ENCODE data around the gene ASIP. TPM values are rescaled to one million over a fixed set of nuclear protein-coding genes. Genes with fewer than 3 reads are reported as not detected.

ASIP gene
- total RNA-seq, 4 donors from 2014 or later, result not detected

DNA sequence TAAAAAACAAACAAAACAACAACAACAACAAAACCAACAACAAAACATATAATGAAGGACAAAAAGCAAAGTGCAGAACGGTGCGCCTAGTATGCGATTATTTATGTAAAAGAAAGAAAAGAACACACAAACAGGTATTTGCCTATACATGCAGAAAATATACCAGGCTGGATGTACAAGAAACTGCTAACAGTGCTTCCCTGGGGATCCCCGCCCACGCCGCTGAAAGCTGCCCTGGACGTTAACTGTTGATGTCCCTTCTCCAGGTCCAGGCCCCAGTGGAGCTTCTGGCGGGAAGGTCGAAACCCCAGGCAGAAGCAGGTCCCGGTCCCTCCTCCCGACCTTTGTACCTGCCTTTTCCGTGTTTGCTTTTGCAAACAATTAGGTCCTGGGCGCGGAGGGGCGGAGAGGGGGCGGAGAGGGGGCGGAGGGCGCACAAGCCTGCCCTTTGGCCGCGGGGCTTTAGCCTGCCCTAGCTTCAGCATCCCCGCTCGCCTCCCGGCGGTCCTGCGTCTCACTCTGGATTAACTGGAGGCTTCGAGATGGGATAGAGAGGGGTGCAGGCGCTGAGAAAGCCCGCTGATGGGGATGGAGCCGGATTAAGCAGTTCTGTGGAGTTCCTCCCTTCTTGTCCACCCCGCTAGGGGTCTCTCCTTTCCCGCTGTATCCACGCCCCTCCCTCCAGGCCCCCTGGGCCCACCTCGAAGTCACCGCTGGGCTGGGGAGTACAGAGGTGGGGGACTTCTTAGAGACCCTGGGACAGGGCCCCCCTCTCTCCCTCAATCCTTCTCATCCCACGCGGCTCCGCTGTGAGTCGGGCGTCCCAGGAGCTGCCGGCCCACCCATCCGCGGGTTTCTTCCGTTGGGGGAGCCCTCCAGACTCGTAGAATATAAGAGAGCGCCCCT is 70.1 kb downstream of the ASIP start:
- TF ChIP-seq POLR2A (IDR thresholded peaks at IDR 0.05), result no peak
- no peaks in the 10 kb centered on the region for H3K36me3 ChIP-seq
- DNase-seq, result peak in 2 of 3 donors; percentile 85 to 88

DNA sequence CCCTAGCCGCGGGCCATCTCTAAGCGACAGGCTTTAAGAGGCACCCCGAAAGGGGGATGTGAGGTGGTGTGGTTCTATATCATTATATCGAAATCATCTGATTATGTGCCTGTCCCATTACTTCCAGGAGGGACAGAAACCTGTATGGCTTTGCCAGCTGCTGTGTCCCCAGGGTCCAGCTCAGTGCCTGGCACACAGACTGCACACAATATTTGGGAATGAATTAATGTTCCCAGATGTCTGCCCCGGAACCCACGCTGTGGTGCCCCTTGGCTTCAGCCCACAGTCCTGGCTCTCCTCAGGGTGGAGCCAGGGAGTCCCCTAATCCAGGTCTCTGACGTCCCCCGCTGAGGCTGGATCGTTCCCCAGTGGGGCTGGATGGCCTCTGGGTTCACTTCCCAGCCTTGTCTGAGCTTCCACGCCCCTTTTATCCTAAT is 70.8 kb downstream of the ASIP start:
- no peak for DNase-seq
- peak overlapping the region in 1 of 4 donors; percentile 69 for H3K27ac ChIP-seq

More for the DNA sequence above, 70.1 kb downstream of the ASIP start:
- Histone ChIP-seq H3K4me3 (peak overlapping the region in 2 of 4 donors; percentile 43 to 47), H3K27ac (peak overlapping the region in 2 of 4 donors; percentile 65 to 69), H3K4me1 (peaks cover 0 to 30% (median 5%) of the 10 kb centered on the region in 4 donors), H3K9me3 (no peaks in the 10 kb centered on the region), H3K27me3 (no peaks in the 10 kb centered on the region)

DNA sequence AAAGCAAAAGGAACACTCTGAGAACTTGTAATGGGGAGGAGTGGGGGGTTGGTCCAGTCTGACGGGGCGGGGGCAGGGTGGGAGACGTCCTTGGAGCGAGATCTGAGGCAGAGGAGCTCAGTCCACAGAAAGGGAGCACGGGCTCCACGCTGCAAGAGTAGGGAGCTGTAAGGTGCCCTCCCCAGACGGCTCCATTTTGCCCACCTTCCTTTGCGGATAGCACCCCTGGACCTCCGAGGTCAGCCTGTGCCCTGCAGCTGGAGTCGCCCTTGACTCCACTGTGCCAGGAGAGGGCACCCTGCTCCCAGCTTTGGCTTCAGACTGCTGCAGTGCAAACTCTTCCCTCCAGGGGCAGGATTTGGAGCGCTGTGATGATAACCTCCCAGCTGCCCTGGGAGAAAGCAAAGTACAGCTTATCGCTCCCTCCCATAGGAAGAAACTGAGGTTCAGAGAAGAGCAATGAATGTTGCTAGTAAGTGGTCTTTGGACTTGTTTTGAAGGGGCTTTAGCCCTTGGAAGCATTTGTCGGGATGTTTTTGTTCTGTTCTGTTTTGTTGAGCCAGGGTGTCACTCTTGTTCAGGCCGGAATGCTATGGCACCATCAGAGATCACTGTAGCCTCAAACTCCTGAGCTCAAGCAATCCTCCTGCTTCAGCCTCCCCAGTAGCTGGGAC is 71.5 kb downstream of the ASIP start:
- TF ChIP-seq, protein P1, sequence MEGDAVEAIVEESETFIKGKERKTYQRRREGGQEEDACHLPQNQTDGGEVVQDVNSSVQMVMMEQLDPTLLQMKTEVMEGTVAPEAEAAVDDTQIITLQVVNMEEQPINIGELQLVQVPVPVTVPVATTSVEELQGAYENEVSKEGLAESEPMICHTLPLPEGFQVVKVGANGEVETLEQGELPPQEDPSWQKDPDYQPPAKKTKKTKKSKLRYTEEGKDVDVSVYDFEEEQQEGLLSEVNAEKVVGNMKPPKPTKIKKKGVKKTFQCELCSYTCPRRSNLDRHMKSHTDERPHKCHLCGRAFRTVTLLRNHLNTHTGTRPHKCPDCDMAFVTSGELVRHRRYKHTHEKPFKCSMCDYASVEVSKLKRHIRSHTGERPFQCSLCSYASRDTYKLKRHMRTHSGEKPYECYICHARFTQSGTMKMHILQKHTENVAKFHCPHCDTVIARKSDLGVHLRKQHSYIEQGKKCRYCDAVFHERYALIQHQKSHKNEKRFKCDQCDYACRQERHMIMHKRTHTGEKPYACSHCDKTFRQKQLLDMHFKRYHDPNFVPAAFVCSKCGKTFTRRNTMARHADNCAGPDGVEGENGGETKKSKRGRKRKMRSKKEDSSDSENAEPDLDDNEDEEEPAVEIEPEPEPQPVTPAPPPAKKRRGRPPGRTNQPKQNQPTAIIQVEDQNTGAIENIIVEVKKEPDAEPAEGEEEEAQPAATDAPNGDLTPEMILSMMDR (IDR thresholded peaks at IDR 0.05), result peak; percentile 98 to 100 (median 100)
- TF ChIP-seq POLR2A (IDR thresholded peaks at IDR 0.05), result no peak
- H3K9me3 ChIP-seq, result no peaks in the 10 kb centered on the region
- no peaks in the 10 kb centered on the region for H3K36me3 ChIP-seq
- H3K27ac ChIP-seq, result no peak overlapping the region
- H3K27me3 ChIP-seq, result no peaks in the 10 kb centered on the region
- peaks cover 0 to 30% (median 5%) of the 10 kb centered on the region in 4 donors for H3K4me1 ChIP-seq
- H3K4me3 ChIP-seq, result peak overlapping the region in 2 of 4 donors; percentile 43 to 47
- peak; percentile 83 to 95 (median 92) for DNase-seq

More for the DNA sequence above, 70.8 kb downstream of the ASIP start:
- TF ChIP-seq, protein P1 (IDR thresholded peaks at IDR 0.05), result no peak
- no peak for TF ChIP-seq POLR2A (IDR thresholded peaks at IDR 0.05)
- peaks cover 0 to 30% (median 5%) of the 10 kb centered on the region in 4 donors for H3K4me1 ChIP-seq
- H3K9me3 ChIP-seq, result no peaks in the 10 kb centered on the region
- peak overlapping the region in 2 of 4 donors; percentile 43 to 47 for H3K4me3 ChIP-seq
- no peaks in the 10 kb centered on the region for H3K36me3 ChIP-seq
- H3K27me3 ChIP-seq, result no peaks in the 10 kb centered on the region

DNA sequence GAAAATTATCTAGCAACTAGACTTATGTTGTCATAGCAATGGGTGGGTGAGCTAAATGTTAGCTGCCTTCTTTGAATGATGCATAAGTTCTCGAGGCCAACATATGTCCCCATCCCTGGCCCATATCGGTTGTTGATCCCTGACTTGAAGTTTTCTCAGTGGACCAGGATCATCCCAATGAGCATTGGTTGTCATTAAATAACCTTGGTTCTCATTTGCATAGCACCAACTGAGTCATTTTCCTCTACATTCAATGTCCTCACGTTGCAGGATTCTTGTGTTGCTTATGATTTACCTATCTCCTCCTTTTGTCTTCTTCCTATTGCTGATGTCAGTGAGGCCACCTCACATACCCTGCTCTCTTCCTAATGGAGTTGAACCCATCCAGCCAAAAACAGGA is 74.0 kb downstream of the ASIP start:
- Histone ChIP-seq H3K27ac (no peak overlapping the region), H3K9me3 (no peaks in the 10 kb centered on the region), H3K27me3 (no peaks in the 10 kb centered on the region), H3K36me3 (no peaks in the 10 kb centered on the region), H3K4me3 (no peak overlapping the region), H3K4me1 (peaks cover 0 to 22% (median 5%) of the 10 kb centered on the region in 4 donors)
- TF ChIP-seq, protein P1 (IDR thresholded peaks at IDR 0.05), result no peak
- TF ChIP-seq POLR2A (IDR thresholded peaks at IDR 0.05), result no peak
- DNase-seq, result no peak

DNA sequence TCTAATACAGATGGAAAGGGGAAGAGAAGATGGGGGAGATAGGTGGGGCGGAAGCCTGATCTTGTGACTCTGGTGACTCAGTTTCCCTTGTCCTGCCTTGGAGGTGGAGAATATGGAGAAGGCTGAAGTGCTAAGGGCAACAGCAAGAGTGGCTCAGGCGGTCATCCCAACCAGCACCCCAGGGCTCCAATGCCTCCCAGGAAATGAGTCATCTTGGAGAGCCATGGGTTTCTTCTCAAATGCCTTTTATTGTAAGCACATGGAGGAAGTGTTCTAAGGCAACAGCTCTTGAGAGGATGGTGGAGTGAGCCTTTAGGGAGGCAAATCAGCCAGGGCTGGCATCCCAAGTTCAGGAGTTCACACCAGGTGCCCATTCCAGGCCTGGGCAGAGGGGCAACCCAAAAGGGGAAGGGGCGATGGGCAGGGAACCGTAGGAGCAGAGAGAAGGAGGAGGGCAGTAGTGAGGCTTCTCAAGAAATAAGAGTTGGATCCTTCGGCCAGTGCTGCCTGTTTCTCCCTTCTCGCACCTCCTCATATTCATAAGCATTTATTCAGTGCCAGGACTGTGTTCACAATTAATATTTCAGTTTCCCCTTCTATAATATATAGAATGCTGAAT is 75.1 kb downstream of the ASIP start:
- H3K27ac ChIP-seq, result no peak overlapping the region
- H3K4me1 ChIP-seq, result peaks cover 0 to 13% (median 5%) of the 10 kb centered on the region in 4 donors
- DNase-seq, result no peak
- no peaks in the 10 kb centered on the region for H3K9me3 ChIP-seq
- H3K36me3 ChIP-seq, result no peaks in the 10 kb centered on the region
- TF ChIP-seq POLR2A (IDR thresholded peaks at IDR 0.05), result no peak
- TF ChIP-seq, protein P1 (IDR thresholded peaks at IDR 0.05), result no peak
- no peaks in the 10 kb centered on the region for H3K27me3 ChIP-seq
- H3K4me3 ChIP-seq, result no peak overlapping the region

Other genes starting within 250 kb of the ASIP start
- gene RALY, start 247.5 kb upstream of the ASIP start, total RNA-seq, result 100 to 1,000 TPM; 100 to 115 (median 106) TPM
- gene EIF2S2, start 129.2 kb upstream of the ASIP start, total RNA-seq, result 10 to 100 TPM; 25.0 to 48.7 (median 30.6) TPM
- gene AHCY, start 61.9 kb downstream of the ASIP start, total RNA-seq, result 10 to 100 TPM; 46.9 to 52.4 (median 49.4) TPM
- gene ITCH, start 121.8 kb downstream of the ASIP start, total RNA-seq, result 10 to 100 TPM; 43.6 to 69.3 (median 59.8) TPM

All from Peyer's patch (tissue), 4 donors.